H9 (cell line): Measurements from ENCODE around the gene ZNF423. TPM values are rescaled to one million over a fixed set of nuclear protein-coding genes. Genes with fewer than 3 reads are reported as not detected.

Source experiments
- DNase-seq: peaks from one replicate; pipeline ENCODE4 v3.0.0-alpha.2; 2017
- H2AFZ ChIP-seq: one replicate; pipeline ENCODE4 v1.6.1; 2013; ENCODE audit warnings: mild to moderate bottlenecking, low read length, control low read depth, moderate library complexity
- H2AK5ac ChIP-seq: 2 replicates; pipeline ENCODE4 v1.6.1; 2013; ENCODE audit warnings: low read length, control low read depth, mixed read lengths; ENCODE audit not compliant: insufficient read length
- H2BK120ac ChIP-seq: one replicate; pipeline ENCODE4 v1.6.1; 2013; ENCODE audit warnings: low read depth, mild to moderate bottlenecking, low read length, control low read depth, inconsistent platforms; ENCODE audit not compliant: poor library complexity, severe bottlenecking
- H2BK12ac ChIP-seq: 2 replicates; pipeline ENCODE4 v1.6.1; 2013; ENCODE audit warnings: low read length, control low read depth, mixed read lengths, low read depth; ENCODE audit not compliant: insufficient read length
- H2BK15ac ChIP-seq: 2 replicates; pipeline ENCODE4 v1.6.1; 2013; ENCODE audit warnings: low read depth, low read length, control low read depth
- H2BK20ac ChIP-seq: one replicate; pipeline ENCODE4 v1.6.1; 2013; ENCODE audit warnings: low read depth, mild to moderate bottlenecking, low read length, control low read depth, inconsistent platforms; ENCODE audit not compliant: poor library complexity, severe bottlenecking
- H2BK5ac ChIP-seq: 2 replicates; pipeline ENCODE4 v1.6.1; 2013; ENCODE audit warnings: low read length, control low read depth, mixed read lengths; ENCODE audit not compliant: insufficient read length
- H3K14ac ChIP-seq: 2 replicates; pipeline ENCODE4 v1.6.1; 2013; ENCODE audit warnings: low read length, control low read depth; ENCODE audit not compliant: insufficient read depth
- H3K18ac ChIP-seq: 2 replicates; pipeline ENCODE4 v1.6.1; 2013; ENCODE audit warnings: low read depth, mild to moderate bottlenecking, mixed read lengths, low read length, control low read depth; ENCODE audit not compliant: insufficient read length
- H3K23ac ChIP-seq: 2 replicates; pipeline ENCODE4 v1.6.1; 2013; ENCODE audit warnings: low read length, control low read depth, mixed read lengths, low read depth; ENCODE audit not compliant: insufficient read length
- H3K23me2 ChIP-seq: 2 replicates; pipeline ENCODE4 v1.6.1; 2013; ENCODE audit warnings: low read depth, mild to moderate bottlenecking, mixed read lengths, low read length, control low read depth; ENCODE audit not compliant: insufficient read length, poor library complexity, severe bottlenecking
- H3K27ac ChIP-seq: 2 replicates; pipeline ENCODE4 v1.5.1; 2013; ENCODE audit warnings: low read length, control low read depth, mixed read lengths, low read depth; ENCODE audit not compliant: insufficient read length
- H3K27me3 ChIP-seq: 2 replicates; pipeline ENCODE4 v1.6.1; 2013; ENCODE audit warnings: low read length, control low read depth, inconsistent platforms; ENCODE audit not compliant: insufficient read depth
- H3K4ac ChIP-seq: 2 replicates; pipeline ENCODE4 v1.6.1; 2013; ENCODE audit warnings: low read depth, mild to moderate bottlenecking, control low read depth, inconsistent platforms, low read length, moderate library complexity
- H3K4me1 ChIP-seq: 2 replicates; pipeline ENCODE4 v1.6.1; 2013; ENCODE audit warnings: low read length, control low read depth, inconsistent platforms; ENCODE audit not compliant: insufficient read depth
- H3K4me2 ChIP-seq: 2 replicates; pipeline ENCODE4 v1.6.1; 2013; ENCODE audit warnings: low read length, control low read depth, mixed read lengths; ENCODE audit not compliant: insufficient read length, insufficient read depth
- H3K56ac ChIP-seq: 2 replicates; pipeline ENCODE4 v1.6.1; 2013; ENCODE audit warnings: low read depth, mild to moderate bottlenecking, mixed read lengths, low read length, control low read depth; ENCODE audit not compliant: insufficient read length
- H3K79me1 ChIP-seq: 2 replicates; pipeline ENCODE4 v1.6.1; 2013; ENCODE audit warnings: low read depth, mild to moderate bottlenecking, moderate library complexity, low read length, control low read depth, inconsistent platforms; ENCODE audit not compliant: insufficient read depth, poor library complexity, severe bottlenecking
- H3K79me2 ChIP-seq: 2 replicates; pipeline ENCODE4 v1.6.1; 2013; ENCODE audit warnings: low read length, control low read depth, inconsistent platforms; ENCODE audit not compliant: insufficient read depth
- H3K9ac ChIP-seq: 2 replicates; pipeline ENCODE4 v1.6.1; 2013; ENCODE audit warnings: low read length, control low read depth, mixed read lengths; ENCODE audit not compliant: insufficient read length; ENCODE audit errors: extremely low read depth
- H3K9me3 ChIP-seq: one replicate; pipeline ENCODE4 v1.6.1; 2013; ENCODE audit warnings: low read depth, low read length, inconsistent platforms; ENCODE audit not compliant: control insufficient read depth
- H3T11ph ChIP-seq: one replicate; pipeline ENCODE4 v1.6.1; 2013; ENCODE audit warnings: mild to moderate bottlenecking, low read length, control low read depth, inconsistent platforms
- H4K20me1 ChIP-seq: one replicate; pipeline ENCODE4 v1.6.1; 2013; ENCODE audit not compliant: control insufficient read depth, insufficient read length, insufficient read depth
- H4K5ac ChIP-seq: 2 replicates; pipeline ENCODE4 v1.6.1; 2013; ENCODE audit warnings: low read depth, mild to moderate bottlenecking, mixed read lengths, low read length, control low read depth; ENCODE audit not compliant: insufficient read length
- H4K8ac ChIP-seq: replicated peaks from 2 replicates; pipeline ENCODE4 v1.6.1; 2013; ENCODE audit warnings: low read length, control low read depth, mixed read lengths, low read depth; ENCODE audit not compliant: insufficient read length
- H4K91ac ChIP-seq: 2 replicates; pipeline ENCODE4 v1.6.1; 2013; ENCODE audit warnings: low read depth, mild to moderate bottlenecking, moderate library complexity, mixed read lengths, low read length, control low read depth; ENCODE audit not compliant: insufficient read length
- H3K27ac Mint-ChIP-seq, 3 experiments: 2 replicates in 2 of 3; 3 replicates in 1 of 3; pipeline ENCODE4 v1.8.0; 2020 to 2021; ENCODE audit warnings: mixed read lengths in 3 of 3, mild to moderate bottlenecking in 1 of 3, moderate library complexity in 1 of 3
- H3K27me3 Mint-ChIP-seq: 2 replicates; pipeline ENCODE4 v1.8.0; 2021; ENCODE audit warnings: low read depth, mild to moderate bottlenecking, moderate library complexity, mixed read lengths
- H3K36me3 Mint-ChIP-seq, 3 experiments: 2 replicates in 2 of 3; 3 replicates in 1 of 3; pipeline ENCODE4 v1.8.0; 2020 to 2021; ENCODE audit warnings: low read depth in 3 of 3, mixed read lengths in 3 of 3; ENCODE audit not compliant: insufficient read depth in 1 of 3
- H3K4me1 Mint-ChIP-seq, 2 experiments: 2 replicates each; pipeline ENCODE4 v1.8.0; 2020; ENCODE audit warnings: mixed read lengths in 2 of 2
- H3K4me3 Mint-ChIP-seq, 2 experiments: 2 replicates in 1 of 2; 3 replicates in 1 of 2; pipeline ENCODE4 v1.8.0; 2020 to 2021; ENCODE audit warnings: mild to moderate bottlenecking in 2 of 2, mixed read lengths in 2 of 2, moderate library complexity in 1 of 2
- H3K9me3 Mint-ChIP-seq, 2 experiments: 2 replicates in 1 of 2; 3 replicates in 1 of 2; pipeline ENCODE4 v1.8.0; 2020; ENCODE audit warnings: mild to moderate bottlenecking in 2 of 2, mixed read lengths in 2 of 2, moderate library complexity in 1 of 2
- WGBS: extraction: QIAGEN DNeasy Blood & Tissue Kit; methylation state at CpG from one replicate; pipeline ENCODE4 v1.1.7; 2013; ENCODE audit warnings: missing lambda C conversion rate, low lambda C conversion rate, mixed read lengths; ENCODE audit not compliant: insufficient read length; ENCODE audit errors: extremely low coverage; 5-methylcytosine and 5-hydroxymethylcytosine counted together
- total RNA-seq: library from RNA; stranded (reverse); gene quantifications from 2 replicates; pipeline ENCODE4 v1.2.1, GENCODE V29; 2021
- TF ChIP-seq, protein P1 (sequence below): fragments of 200-600 bp; sonication (generic); conservative IDR thresholded peaks from 3 replicates; pipeline ENCODE4 v1.8.0; 2021; ENCODE audit warnings: antibody characterized with exemption, mild to moderate bottlenecking

The ZNF423 gene
- total RNA-seq, 1 experiment from 2014 or later, result 51.5 TPM

DNA sequence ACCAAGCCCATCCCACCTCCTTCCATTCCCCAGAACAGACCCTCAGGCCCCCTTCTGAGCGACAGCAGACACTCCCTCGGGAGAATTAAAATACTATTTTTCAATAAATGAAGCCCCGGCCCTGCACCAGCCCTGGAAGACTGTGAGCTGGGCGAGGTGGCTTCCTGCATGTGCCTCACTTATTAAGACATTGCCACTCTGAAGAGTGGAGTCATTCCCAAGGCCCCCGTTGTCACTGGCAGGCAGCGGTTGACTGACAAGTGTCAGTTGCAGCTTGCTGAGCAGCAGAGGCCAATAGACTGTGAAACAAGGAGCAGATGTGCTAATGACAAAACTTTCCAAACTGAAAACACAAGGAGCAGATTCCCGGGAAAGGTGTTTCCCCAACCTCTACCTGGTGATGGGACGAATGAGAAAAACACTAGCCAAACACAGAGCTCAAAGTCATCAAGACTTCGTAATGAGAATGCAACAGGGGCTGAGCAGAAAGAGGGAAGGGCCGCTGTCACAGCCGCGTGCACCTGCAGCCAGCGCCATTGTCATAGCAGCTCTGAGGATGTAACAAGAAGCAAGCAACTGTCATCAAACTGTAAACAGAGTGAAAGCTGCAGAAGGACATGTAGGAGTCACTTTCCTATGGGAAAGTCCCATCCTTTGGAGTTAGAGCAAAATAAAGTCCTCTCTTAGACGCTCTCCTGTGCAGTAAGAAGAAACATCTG, 250.2 kb downstream of the ZNF423 start:
- no peaks in the 10 kb centered on the region for H3K9me3 ChIP-seq
- H2BK15ac ChIP-seq, result no peak overlapping the region
- no peaks in the 10 kb centered on the region for H3K9me3 Mint-ChIP-seq
- TF ChIP-seq, protein P1, sequence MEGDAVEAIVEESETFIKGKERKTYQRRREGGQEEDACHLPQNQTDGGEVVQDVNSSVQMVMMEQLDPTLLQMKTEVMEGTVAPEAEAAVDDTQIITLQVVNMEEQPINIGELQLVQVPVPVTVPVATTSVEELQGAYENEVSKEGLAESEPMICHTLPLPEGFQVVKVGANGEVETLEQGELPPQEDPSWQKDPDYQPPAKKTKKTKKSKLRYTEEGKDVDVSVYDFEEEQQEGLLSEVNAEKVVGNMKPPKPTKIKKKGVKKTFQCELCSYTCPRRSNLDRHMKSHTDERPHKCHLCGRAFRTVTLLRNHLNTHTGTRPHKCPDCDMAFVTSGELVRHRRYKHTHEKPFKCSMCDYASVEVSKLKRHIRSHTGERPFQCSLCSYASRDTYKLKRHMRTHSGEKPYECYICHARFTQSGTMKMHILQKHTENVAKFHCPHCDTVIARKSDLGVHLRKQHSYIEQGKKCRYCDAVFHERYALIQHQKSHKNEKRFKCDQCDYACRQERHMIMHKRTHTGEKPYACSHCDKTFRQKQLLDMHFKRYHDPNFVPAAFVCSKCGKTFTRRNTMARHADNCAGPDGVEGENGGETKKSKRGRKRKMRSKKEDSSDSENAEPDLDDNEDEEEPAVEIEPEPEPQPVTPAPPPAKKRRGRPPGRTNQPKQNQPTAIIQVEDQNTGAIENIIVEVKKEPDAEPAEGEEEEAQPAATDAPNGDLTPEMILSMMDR, result no peak
- peak; percentile 7 for DNase-seq
- H3K56ac ChIP-seq, result no peak overlapping the region
- no peak overlapping the region; a peak in 2 of 7 replicates for H3K27ac Mint-ChIP-seq
- no peak overlapping the region for H3K23ac ChIP-seq
- H4K91ac ChIP-seq, result no peak overlapping the region
- H3K79me2 ChIP-seq, result no peaks in the 10 kb centered on the region
- no peak overlapping the region for H2BK5ac ChIP-seq
- H3K4me3 Mint-ChIP-seq, result no peak overlapping the region
- no peaks in the 10 kb centered on the region for H3K79me1 ChIP-seq
- no peak overlapping the region for H3K4ac ChIP-seq
- H3K4me1 Mint-ChIP-seq, result peaks cover 27 to 31% of the 10 kb centered on the region in 2 experiments
- no peak overlapping the region for H2BK120ac ChIP-seq
- H4K8ac ChIP-seq, result no peak overlapping the region
- no peak overlapping the region for H3K9ac ChIP-seq
- H4K5ac ChIP-seq, result no peak overlapping the region
- no peak overlapping the region for H3K4me2 ChIP-seq
- no peak overlapping the region for H3T11ph ChIP-seq
- WGBS, result no CpG with 5 or more reads among the region's 14 CpGs
- H3K18ac ChIP-seq, result no peak overlapping the region
- H3K27me3 ChIP-seq, result no peaks in the 10 kb centered on the region
- no peak overlapping the region for H2BK12ac ChIP-seq
- H3K23me2 ChIP-seq, result no peaks in the 10 kb centered on the region
- no peak overlapping the region for H2BK20ac ChIP-seq
- no peaks in the 10 kb centered on the region; the same call in 1 of the 2 replicates for H3K27me3 Mint-ChIP-seq
- H2AK5ac ChIP-seq, result no peak overlapping the region
- H2AFZ ChIP-seq, result no peak overlapping the region
- no peak overlapping the region for H3K27ac ChIP-seq
- no peaks in the 10 kb centered on the region; a peak in 1 of 7 replicates for H3K36me3 Mint-ChIP-seq
- peaks cover 2% of the 10 kb centered on the region; the same call in 1 of the 2 replicates for H3K4me1 ChIP-seq
- no peak overlapping the region for H3K14ac ChIP-seq
- H4K20me1 ChIP-seq, result no peaks in the 10 kb centered on the region
